Ramos (cell line): ENCODE data around the gene COL4A4.

Experiments used
- in situ Hi-C: fragments of 300-500 bp; cut with MboI; formaldehyde crosslinking; loops from one replicate; pipeline ENCODE4 v1.14.3; 2022; ENCODE audit warnings: low sequenced_read_pairs; ENCODE audit not compliant: unreplicated experiment

The COL4A4 gene

GRCh38 chr2:226953826-226954225 is 210.2 kb downstream of the COL4A4 start:
- in situ Hi-C loops = no loop called here

- in situ Hi-C loops = no loop called here
Observed at GRCh38 chr2:226953206-226953605, 210.8 kb downstream of the COL4A4 start.
